Measurements from ENCODE around the gene HMOX1. TPM values are rescaled to one million over a fixed set of nuclear protein-coding genes. Genes with fewer than 3 reads are reported as not detected.

The HMOX1 gene
- total and polyA plus RNA-seq, 2 of the 8 experiments (the other 6 are each of a cell fraction or from before 2014, with no cell fraction given): 25.0 to 41.6 TPM

- CTCF ChIA-PET (ENCODE audit: partially characterized antibody): interaction anchor here (1.3 to 4.1 kb wide), 3 partner anchors 11 to 28 kb away, joined by 4 to 20 read pairs (median 10); no protein-coding TSS in a partner anchor
- no peak for DNase-seq (ENCODE audit: low read depth in 1 of 2, low spot score in 2 of 2)
- H3K14ac ChIP-seq (ENCODE audit: insufficient read length): no peak overlapping the region
- TF ChIP-seq CBX5 (IDR thresholded peaks at IDR 0.05; ENCODE audit: low read depth, low read length): no peak
- TF ChIP-seq CTCF (IDR thresholded peaks at IDR 0.05; ENCODE audit: control extremely low read depth in 1 of 3, insufficient read depth in 1 of 3, low read depth in 1 of 3, low read length in 3 of 3): no peak
- TF ChIP-seq SAP30 (IDR thresholded peaks at IDR 0.05; ENCODE audit: insufficient read depth, insufficient replicate concordance, low read length): no peak
- no peak for TF ChIP-seq HDAC2 (IDR thresholded peaks at IDR 0.05; ENCODE audit: borderline replicate concordance in 1 of 2, low read depth in 2 of 2, low read length in 2 of 2)
- TF ChIP-seq ZNF274 (IDR thresholded peaks at IDR 0.05; ENCODE audit: borderline replicate concordance, extremely low read depth, low read length): no peak
- TF ChIP-seq TAF1 (IDR thresholded peaks at IDR 0.05; ENCODE audit: low read depth, low read length): no peak
- TF ChIP-seq TAF7 (optimal IDR thresholded peaks at IDR 0.05; ENCODE audit: borderline replicate concordance, low read depth, low read length): no peak
- no peak for TF ChIP-seq EZH2 (IDR thresholded peaks at IDR 0.05; ENCODE audit: low read depth, low read length, severe bottlenecking)
- TF ChIP-seq SIX5 (IDR thresholded peaks at IDR 0.05; ENCODE audit: low read depth, low read length): no peak
- TF ChIP-seq SRF (IDR thresholded peaks at IDR 0.05; ENCODE audit: low read depth, low read length): no peak
- TF ChIP-seq SIRT6 (IDR thresholded peaks at IDR 0.05; ENCODE audit: low read length): no peak
- no peak for TF ChIP-seq TCF12 (IDR thresholded peaks at IDR 0.05; ENCODE audit: low read depth, low read length)
Observed at GRCh38 chr22:35334004-35334403, 46.9 kb upstream of the HMOX1 start.

More at GRCh38 chr22:35334004-35334403, 46.9 kb upstream of the HMOX1 start:
- no peaks in the 10 kb centered on the region for H3K9me3 ChIP-seq (ENCODE audit: insufficient read depth in 2 of 2, low read depth in 1 of 2, low read length in 1 of 2)
- H3K36me3 ChIP-seq (ENCODE audit: control insufficient read depth in 2 of 4, insufficient read depth in 4 of 4, low read length in 3 of 4): peaks cover 0 to 6% (median 2%) of the 10 kb centered on the region in 4 experiments; a peak in 3 of 8 replicates
- no peaks in the 10 kb centered on the region for H3K79me2 ChIP-seq (ENCODE audit: control insufficient read depth in 1 of 2, insufficient read depth in 2 of 2, low read length in 2 of 2)
- 87% methylated on average over 8 of the region's 9 CpGs; no CpG with 5 or more reads in 1 of the 2 experiments for WGBS, 2 experiments (ENCODE audit: extremely low coverage in 1 of 2, insufficient coverage in 1 of 2, insufficient read length in 1 of 2, insufficient replicate concordance in 2 of 2, low coverage in 1 of 2, low lambda C conversion rate in 2 of 2, missing lambda C conversion rate in 1 of 2)
- H3K4me3 ChIP-seq (ENCODE audit: extremely low read depth in 1 of 4, insufficient read depth in 2 of 4, low read depth in 3 of 4, low read length in 4 of 4): no peak overlapping the region
- no peak overlapping the region for H2BK15ac ChIP-seq (ENCODE audit: low read length)
- H2BK120ac ChIP-seq (replicated peaks; ENCODE audit: low read depth, low read length): no peak overlapping the region
- H2AFZ ChIP-seq (ENCODE audit: low read length): no peak overlapping the region
- FAIRE-seq: no peak
- H3K9ac ChIP-seq (replicated peaks in 1 of 4; ENCODE audit: extremely low read depth in 1 of 4, low read depth in 3 of 4, low read length in 3 of 4): no peak overlapping the region
- H3K4me1 ChIP-seq (replicated peaks in 1 of 4; ENCODE audit: control insufficient read depth in 3 of 4, insufficient read depth in 4 of 4, low read length in 3 of 4): no peaks in the 10 kb centered on the region; a peak in 3 of 7 replicates
- H4K91ac ChIP-seq (replicated peaks; ENCODE audit: insufficient read length, low read length): no peak overlapping the region
- no peaks in the 10 kb centered on the region for H3K23me2 ChIP-seq (ENCODE audit: low read depth, low read length)
- no peak overlapping the region for H3K23ac ChIP-seq (ENCODE audit: insufficient read length)
- H3K18ac ChIP-seq (ENCODE audit: extremely low read depth, low read length): no peak overlapping the region
- no peak overlapping the region for H3K27ac ChIP-seq (ENCODE audit: low read depth, low read length)
- no peak overlapping the region for H2BK20ac ChIP-seq (ENCODE audit: low read length)
- no peak overlapping the region for H3K4ac ChIP-seq (replicated peaks; ENCODE audit: insufficient read length, low read depth, low read length)
- H4K20me1 ChIP-seq (replicated peaks in 1 of 2; ENCODE audit: control insufficient read depth in 1 of 2, insufficient read depth in 2 of 2, low read length in 2 of 2): peaks cover 0 to 2% of the 10 kb centered on the region in 2 experiments
- no peak overlapping the region for H2AK5ac ChIP-seq (ENCODE audit: low read depth, low read length)
- H3K27me3 ChIP-seq (replicated peaks in 1 of 4; ENCODE audit: control insufficient read depth in 3 of 4, extremely low read depth in 1 of 4, insufficient read depth in 3 of 4, low read length in 3 of 4): no peaks in the 10 kb centered on the region
- no peak overlapping the region for H3K4me2 ChIP-seq (ENCODE audit: insufficient read depth in 1 of 2, low read depth in 2 of 2, low read length in 2 of 2)
- H3K56ac ChIP-seq (replicated peaks; ENCODE audit: insufficient read length, low read depth, low read length): no peak overlapping the region
- H4K5ac ChIP-seq (ENCODE audit: insufficient read length, low read depth, low read length): no peak overlapping the region
- POLR2A ChIA-PET (ENCODE audit: partially characterized antibody): no interaction called here
- H4K8ac ChIP-seq (ENCODE audit: extremely low read depth, insufficient read depth, low read length): no peak overlapping the region
- no peak overlapping the region for H2BK5ac ChIP-seq (ENCODE audit: low read depth, low read length)
- no peak overlapping the region for H2BK12ac ChIP-seq (ENCODE audit: low read depth, low read length)
- H3K79me1 ChIP-seq (ENCODE audit: low read depth, low read length): no peaks in the 10 kb centered on the region
